ENCODE results near the gene FECH.

DNA sequence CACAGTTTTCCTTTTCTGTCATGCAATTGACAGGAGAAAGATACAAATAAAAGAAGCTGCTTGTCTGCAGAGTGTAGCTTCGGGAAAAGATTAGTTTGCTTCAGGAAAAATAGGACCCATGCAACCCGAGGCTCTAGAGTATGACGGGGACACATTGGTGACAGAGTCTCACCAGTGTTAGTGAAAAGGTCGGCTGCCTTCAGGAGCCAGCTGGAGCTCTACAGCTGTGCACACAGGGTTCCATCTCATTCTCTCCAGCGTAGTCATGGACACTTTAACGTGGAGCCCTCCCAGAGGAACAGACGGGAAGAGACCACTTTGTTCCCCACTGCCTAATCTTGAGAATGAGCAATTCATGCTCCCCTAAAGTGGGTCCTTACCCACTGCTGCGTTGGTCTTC is 42.9 kb downstream of the FECH start:
- TF ChIP-seq CTCF (IDR thresholded peaks at IDR 0.05) (no peak), POLR2A (IDR thresholded peaks at IDR 0.05) (no peak)

Measured in right lobe of liver (tissue), 4 donors.